ENCODE measurements around the gene P3H2.

The P3H2 gene

DNA sequence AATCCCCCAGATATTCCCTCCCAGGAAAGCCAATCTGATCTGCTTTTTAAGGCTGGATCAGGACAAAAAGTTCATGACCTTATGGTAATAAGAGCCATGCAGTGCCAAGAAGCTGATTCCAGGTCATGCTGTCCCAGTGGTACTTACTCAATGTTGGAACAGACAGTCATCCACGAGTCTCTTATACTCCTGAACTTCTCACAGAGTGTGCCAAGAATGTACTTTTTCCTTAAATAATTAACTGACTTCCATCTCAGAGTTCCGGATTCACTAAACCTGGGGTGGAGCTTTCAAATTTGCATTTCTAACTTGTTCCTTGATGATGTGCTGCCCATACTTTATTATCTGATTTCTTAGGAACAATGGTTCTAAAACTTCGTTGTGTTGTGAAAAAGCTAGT is 3.4 kb upstream of the P3H2 start:
- no peak for DNase-seq (ENCODE audit: low spot score)

DNA sequence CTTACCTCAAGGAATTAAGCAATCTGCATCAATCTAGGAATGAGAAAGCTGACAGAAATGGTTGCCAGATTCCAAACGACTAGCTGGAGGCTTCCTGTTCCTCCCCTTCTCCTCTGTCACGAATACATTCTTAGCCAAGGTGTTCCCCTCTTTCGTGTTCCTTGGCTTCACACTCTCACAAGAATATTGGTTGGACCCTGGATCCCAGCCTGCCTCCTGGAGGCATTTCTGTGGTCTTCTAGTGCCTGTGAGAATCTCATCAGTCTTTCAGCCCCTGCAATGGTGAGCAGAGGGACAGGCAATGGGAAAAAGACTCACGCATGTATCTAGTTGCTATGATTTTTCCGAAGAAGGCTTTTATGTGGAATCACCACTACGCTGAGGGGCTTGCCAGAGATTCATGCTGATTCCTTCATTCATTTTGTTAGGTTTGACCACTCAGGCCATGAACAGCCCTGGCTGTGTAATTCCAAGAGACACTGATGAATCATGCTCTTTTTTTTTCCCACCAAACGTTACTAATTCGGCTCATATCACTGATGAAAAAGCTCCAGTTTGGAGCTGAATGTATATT is 1.6 kb upstream of the P3H2 start:
- DNase-seq (ENCODE audit: low spot score) = no peak

DNA sequence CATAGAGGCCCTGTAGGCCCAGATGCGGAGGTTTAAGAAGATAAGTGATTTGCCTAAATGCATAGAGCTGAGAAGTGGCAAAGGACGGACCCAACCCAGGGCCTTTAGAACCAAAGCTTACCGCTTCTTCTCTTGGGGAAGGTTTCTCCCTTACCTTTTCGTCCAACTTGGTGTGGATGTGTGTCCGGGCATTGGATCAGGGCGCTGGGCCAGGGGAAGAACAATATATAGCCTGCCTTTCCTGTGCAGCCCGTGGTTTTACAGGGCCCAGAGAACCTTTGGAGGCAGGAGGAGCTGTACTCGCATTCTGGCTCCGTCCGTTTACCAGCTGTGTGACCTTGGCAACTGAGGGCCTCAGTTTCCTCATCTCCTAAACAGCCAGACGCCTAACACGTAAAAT is 686 bp upstream of the P3H2 start:
- DNase-seq (ENCODE audit: low spot score) = no peak

DNA sequence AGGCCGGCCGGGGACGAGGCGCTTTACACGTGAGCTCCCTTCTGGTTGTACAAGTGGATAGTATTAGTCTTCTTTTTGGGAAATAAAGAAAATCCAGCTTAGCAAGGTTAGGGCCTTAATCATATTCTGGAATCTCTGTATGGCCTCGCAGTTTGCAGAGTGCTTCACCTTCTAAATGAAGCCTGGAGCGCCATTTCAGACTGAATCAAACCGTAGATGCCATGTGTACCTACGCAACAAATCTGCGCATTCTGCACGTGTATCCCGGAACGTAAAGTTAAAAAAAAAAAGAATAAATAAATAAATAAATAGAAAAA is 322 bp upstream of the P3H2 start:
- no peak for DNase-seq (ENCODE audit: low spot score)

DNA sequence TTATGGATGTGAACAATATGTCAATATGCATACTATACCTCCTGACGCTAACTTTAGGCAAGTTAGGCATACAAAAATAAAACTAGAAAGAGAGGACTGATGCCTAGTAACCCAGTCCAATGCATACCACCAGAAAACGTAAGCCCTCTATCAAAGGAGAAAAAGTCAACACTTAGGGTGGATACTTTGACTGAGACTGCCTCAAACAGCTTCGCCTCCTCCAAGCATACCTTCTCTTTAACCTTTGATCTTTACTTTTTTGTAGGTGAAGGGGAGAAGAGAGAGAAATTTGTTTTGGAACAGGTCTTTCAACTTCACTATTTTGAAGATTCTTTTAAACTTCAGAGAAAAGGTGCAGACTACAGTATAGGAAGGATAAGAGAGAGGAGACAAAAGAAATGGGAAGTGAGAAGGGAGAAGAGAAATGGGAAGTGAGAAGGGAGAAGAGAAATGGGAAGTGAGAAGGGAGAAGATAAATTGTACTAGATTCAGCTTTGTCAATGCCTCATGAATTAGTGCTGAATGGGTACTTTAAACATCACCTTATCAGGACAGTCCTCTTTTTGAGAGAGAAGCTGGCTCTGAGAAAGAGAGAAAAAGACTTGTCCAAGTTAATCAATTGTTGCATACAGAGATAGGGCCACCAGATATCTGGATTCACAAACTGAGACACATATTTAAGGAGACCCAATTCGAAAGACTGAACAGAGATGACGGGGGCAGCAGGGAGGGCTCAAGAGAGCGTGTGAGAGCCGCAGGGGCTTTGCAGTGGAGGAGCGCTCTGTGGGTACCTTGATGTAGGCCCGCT is 1.0 kb downstream of the P3H2 start:
- DNase-seq (ENCODE audit: low spot score) = no peak

DNA sequence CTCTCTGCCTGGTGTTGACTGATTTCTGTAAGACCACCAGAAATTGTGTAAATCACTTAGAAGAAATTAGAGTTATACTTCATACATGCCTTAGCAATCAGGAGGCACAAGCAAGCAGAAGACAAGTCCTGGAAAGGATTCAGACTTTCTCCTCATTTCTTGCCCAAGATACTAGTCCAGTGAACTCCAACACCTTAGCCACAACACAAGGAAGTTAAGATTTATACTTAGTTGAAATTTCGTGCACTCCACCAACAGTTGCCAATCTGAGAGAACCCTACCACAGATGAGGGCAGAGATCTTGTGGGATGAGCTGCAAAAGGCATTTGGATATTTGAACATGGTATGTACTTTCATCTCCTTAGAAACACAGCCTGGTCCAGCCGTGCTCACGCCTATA is 2.3 kb downstream of the P3H2 start:
- no peak for DNase-seq (ENCODE audit: low spot score)

DNA sequence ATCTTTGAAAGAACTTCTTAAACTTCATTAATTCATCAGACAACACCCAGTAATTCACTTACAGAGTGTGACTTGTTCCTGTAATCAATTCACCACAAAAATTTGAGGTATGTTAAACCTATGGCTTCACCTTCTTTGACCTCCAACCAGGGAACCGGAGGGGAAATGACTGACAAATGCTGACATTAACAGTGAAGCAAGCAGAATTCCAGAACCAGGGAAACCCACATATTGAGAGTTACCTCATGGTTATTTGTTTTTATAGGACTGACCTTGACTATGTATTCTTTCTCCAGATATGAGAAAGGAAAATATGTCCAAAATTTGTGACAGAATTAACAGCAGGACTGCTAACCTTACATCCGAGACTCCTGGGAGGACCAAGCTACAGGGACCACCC is 2.7 kb downstream of the P3H2 start:
- DNase-seq (ENCODE audit: low spot score) = no peak

DNA sequence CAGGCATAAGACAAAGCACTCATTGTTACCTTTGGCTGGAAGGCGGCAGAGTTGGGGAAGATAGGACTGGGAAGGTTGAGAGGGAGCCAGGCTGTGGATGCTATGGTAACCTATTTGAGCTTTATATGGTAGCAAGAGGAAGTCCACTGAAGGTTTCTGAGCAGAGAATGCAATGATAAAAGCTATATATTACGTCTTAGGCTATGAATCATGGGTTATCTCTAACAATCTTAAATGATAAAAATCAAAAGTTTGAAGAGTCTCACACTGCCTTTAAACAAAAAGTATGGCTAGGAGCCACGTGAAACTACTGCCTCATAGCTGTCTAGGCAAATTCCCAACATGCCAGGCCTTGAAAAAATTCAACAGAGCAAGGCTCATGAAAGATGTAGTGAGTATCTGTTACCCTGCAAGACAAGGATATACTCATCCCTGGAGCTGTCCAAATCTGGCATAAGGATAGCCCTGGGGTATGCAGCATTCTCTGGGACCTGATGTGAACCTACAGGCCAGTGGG is 4.1 kb downstream of the P3H2 start:
- no peak for DNase-seq (ENCODE audit: low spot score)

DNA sequence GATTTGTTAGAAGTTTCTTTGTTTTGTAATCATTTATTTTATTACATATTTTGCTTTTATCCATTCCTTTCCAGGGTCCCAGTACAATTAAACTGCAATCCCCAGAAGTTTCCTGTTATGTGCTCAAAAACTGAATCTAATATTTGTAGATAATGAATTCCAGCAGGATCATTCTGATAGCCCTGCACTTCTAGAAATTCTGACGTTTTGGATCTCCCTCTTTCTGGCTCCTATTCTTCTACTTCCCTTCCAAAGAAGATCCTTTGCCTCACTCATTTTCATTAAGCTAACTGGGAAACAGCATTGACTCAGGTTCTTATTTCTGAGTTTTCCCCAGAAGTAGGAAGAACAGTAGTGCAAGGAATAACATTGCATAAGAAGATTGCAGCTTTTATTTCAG is 9.9 kb downstream of the P3H2 start:
- DNase-seq (ENCODE audit: low spot score) = no peak

DNA sequence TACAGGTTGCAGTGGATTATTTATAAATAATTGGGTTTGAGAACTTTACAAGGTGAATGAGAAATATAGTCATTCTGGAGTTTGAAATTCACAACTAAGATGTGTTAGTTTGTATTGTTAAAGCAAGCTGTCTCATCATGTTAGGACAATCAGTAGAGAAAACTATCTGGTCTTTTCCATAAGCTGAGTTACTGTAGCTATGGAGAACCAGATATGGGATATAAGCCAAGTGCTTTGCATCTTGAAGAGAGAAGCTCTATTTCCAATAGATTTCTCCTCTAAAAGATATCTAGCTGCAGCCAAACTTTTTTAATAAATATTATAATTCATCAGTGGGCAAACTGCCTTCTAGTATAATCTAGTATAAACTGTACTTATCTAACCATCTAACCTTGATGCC is 11.3 kb downstream of the P3H2 start:
- no peak for DNase-seq (ENCODE audit: low spot score)

DNA sequence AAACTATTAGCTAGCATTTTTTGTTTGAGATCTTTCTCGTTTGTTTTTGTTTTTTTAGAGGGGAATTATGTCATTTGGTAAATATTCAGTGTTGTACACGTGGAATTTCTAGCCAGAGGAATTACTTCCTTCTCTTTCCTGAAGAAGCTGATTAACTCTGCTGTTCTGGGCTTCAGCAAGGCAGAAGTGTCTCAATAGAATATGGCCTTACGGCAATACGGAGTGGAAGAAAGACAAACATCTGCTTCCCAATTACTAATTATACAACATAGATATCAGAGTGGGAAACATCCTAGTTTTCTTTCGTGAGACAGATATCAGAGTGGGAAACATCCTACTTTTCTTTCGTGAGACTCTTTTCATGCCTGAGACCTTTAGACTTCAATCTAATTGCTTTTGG is 11.9 kb downstream of the P3H2 start:
- no peak for DNase-seq (ENCODE audit: low spot score)

DNA sequence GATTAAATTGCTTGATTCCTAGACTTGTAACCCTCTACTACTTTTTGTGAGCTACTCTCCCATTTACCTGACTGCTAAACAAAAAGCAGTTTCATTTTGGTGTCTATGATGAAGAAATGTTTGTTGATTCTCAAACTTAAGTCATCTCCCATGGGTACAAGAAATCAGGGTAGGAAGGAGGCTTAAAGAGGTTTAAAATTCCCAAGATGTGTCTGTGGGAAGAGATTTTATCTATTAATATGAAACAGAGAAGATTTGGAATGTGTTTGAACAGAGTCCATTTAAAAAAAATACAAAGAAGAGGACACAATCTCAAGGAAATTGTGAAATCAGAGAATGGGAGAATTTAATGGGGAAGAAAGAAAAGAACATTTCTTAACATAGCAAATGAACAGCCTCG is 14.8 kb downstream of the P3H2 start:
- DNase-seq (ENCODE audit: low spot score) = no peak

DNA sequence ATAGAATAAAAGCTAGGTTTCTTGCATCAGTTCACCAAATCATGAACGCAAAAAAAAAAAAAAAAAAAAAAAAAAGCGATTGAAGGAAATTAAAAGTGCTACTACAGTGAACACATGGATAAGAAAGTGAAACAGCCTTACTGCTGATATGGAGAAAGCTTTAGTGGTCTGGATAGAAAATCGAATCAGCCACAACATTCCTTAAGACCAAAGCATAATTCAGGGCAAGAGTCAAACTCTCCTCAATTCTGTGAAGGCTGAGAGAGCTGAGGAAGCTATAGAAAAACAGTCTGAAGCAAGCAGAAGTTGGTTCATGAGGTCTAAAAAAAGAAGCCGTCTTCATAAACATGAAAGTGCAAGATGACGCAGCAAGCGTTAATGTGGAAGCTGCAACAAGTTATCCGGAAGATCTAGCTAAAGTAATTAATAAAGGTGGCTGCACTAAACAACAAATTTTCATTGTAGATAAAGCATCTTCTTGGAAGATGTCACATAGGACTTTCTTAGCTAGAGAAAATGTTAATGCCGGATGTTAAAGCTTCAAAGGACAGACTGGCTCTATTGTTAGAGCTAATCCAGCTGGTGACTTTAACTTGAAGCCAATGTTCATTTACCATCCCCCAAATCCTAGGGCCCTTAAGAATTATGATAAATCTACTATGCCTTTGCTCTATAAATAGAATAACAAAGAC is 19.2 kb downstream of the P3H2 start:
- DNase-seq (ENCODE audit: low spot score) = no peak

DNA sequence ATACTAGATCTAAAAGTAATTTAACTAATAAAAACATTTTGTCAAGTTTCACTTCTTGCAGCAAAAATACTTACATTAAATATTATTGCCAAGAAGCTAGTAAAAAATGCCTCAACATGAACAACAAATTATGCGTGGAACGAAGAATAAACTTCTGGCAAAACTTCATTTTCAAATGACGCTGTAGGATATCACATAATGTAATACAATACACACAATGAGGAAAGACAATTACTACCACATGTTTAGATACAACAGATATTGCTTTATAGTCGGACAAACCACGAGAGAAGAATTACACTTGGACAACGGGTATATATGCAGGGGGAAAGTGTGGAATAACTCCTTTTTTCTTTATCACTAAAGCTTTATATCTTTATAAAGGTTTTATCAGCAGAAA is 21.6 kb downstream of the P3H2 start:
- DNase-seq (ENCODE audit: low spot score) = no peak

DNA sequence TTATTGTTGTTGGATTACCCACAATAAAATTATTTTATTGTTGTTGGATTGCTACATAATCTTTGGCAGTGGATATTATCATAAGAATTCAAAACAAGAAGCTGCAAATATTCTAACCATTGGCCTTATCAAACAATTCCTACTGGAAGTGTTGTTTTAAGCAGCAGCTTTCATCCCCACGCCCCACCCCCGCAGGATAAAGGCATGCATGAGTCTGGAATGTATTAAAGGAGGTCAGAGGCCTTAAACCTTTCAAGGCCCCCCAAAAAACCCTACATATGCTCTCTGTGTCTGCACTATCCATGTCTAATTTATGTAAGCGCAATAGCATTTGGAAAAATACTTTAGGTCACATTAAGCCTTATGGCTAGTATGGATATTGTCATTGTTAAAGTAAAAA is 23.1 kb downstream of the P3H2 start:
- DNase-seq (ENCODE audit: low spot score) = no peak

DNA sequence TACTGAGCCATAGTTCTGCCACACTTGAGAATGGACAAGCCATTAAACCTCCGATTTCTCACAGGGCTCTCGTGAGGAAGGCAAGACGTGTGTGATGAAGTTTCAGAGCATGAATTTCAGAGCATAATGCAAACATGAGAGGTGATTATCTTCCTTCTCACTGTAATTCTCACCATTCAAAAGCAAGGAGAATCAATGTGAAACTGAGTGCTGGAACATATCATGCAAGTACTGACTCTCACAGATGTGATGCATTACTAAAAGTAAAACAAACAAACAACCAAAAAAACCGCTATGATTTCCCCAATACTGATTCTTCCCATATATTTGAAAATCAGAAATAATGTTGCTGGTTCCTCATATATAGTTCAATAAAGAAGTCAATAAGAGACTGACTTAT is 23.7 kb downstream of the P3H2 start:
- no peak for DNase-seq (ENCODE audit: low spot score)

DNA sequence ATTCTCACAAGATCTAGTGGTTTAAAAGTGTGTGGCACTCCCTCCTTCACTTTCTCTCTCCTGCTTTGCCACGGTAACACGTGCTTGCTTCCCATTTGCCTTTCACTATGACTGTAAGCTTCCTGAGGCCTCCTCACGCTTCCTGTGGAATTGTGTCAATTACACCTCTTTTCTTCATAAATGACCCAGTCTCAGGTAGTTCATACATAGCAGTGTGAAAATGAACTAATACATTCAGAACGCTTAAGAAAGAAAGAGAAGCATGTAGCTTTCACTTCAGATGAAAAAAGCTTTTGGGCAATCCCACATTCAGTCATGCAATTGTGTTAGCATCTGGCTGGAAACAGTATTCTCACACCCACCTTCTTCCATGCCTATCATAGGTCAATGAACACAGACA is 24.4 kb downstream of the P3H2 start:
- no peak for DNase-seq (ENCODE audit: low spot score)

DNA sequence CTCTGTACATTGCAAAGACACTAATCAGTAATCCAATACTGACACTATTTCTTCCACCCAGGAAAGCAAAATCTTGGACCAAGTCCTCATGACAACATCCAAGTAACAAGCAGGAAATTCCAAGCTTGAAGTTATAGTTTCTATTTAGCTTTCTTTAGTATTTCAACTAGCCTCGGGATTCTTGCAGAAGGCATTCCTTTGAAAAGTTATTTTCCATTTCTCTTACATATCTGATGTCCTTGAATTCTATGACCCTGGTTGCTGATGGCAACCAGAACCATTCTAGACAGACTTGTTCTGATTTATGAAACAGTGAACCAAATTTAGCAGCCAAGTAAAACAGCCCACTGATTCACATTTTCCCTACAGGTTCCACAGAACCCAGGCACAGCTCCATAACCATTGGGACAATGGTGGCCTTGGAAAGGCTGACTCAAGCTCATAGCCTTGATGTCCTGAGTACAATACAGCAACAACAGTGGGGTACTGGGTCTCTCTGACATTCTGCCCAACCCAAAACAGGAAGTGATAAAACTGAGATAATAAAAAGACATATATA is 26.5 kb downstream of the P3H2 start:
- DNase-seq (ENCODE audit: low spot score) = no peak

DNA sequence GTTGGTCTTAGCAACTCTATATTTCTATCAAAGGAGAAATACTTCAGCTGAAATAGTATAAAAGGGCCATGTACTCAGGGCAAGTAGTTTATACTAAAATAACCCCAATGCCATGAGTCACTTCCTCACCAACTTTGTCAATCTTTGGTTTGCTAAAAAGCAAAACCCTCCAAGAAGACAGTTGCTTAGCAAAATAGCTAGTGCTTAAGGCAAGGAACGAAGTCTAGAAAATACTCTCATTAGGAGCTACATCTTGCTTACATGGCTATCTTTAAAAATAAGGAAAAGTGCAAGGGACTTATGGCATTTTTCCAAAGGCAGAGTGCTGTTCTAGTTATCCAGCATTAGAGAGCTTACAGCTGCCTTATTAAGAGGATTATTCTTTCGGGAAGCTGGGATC is 28.4 kb downstream of the P3H2 start:
- DNase-seq (ENCODE audit: low spot score) = no peak

DNA sequence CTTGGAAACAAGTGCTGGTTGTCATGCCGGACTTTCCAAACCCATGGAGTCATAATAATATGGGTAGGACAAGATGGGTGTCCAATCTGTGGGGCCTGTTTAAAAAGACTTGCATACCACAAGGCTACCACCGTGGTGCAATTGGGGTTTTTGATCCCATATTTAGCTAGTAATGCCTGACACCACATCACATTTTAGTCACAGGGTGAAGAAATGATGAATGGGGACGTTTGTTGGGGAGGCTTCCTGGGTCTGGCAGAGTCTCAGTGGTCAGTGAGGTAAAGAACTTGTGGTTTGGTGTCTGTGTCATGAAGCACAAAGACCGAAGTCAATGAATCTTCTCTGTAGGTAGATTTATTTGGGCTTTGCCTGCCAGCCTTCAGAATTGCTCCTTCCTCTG is 31.0 kb downstream of the P3H2 start:
- DNase-seq (ENCODE audit: low spot score) = no peak

DNA sequence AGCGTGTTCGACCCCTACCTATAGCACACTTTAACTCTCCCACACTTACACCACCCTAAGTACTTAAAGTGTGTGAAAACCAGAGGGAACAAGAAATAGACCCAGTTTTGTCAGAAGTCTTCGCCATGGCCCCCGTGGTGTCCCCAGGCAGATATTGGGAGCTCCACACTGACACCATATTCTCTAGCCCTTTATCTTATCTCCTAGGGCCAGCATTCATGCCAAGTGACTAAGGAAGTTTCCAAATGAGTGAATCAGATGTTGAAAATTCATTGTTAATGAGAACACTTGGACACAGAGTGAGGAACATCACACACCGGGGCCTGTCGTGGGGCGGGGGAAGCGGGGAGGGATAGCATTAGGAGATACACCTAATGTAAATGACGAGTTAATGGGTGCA is 31.8 kb downstream of the P3H2 start:
- no peak for DNase-seq (ENCODE audit: low spot score)

DNA sequence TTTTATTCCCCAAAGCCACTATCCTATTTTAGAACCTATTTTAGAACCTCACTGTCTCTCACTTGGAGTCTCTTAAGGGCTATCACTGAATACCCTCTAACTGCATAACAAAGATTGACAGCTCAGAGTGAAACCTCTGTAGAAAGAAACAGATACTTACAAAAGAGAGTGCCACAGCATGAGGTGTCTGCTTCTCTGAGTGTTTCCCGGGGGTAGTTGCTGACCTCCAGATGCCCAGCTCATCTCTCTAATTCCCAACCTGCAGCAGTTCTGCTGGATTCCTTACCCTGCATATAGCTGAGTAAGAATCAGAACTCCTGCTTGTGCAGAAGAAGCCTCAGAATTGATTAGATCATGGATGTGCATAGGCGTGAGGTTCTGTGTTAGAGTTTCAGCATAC is 34.5 kb downstream of the P3H2 start:
- no peak for DNase-seq (ENCODE audit: low spot score)

DNA sequence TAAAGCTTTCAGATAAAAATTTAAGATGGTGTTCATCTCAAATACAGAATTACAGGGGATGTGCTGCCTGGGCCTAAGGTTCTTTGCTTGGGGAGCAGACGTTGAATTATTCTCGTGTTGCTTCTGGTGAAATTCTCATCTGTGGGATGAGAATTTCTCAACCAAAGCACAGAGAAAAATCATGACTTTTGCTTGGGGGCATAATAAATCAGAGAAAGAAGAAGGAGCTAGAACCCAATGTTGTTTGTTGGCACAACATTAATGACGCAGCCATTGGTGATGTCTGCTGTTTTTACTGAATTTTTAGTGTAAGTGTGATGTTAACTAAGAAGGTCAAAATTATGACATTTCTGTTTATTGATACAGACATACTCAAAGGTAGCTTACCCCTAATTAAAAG is 35.7 kb downstream of the P3H2 start:
- DNase-seq (ENCODE audit: low spot score) = no peak
